ENCODE data around the gene TSPAN15.

TSPAN15 gene

DNA sequence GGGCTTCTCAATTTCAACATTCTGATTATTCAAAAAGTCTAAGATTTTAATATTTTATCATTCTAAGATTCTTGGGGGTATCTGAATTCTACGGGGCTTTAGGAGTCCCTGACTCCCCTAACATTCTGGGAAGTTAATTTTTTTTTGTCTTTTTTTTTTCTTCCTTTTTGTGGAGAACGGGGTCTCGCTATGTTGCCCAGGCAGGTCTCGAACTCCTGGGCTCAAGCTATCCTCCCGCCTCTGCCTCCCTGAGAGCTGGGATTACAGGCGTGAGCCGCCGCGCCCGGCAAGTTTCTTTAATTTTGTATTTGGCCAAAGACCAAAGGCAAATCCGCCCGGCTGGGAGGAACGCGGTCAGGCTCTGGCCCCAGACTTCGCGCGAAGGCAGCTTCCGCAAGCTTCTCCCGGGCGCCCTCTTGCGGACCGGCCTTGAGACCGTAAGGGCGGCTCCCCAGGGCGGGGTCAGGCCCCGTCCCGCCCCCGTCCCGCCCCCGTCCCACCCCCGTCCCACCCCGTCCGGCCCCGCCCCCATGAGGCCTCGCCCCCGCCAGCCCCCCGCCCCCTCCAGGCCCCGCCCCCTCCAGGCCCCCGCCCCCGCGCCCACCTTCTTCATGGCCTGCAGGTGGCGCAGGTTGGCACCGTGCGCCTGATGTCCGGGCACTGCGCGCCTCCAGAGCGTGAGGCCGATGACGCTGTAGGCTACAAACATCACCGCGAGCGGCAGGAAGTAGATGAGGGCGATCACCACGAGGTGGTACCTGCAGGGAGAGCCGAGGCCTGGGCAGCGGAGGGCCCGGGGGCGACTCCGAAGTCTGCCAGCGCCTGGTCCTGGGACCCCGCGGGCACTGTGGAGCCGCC, 42.7 kb upstream of the TSPAN15 start:
- no peak for TF ChIP-seq EZH2 (IDR thresholded peaks at IDR 0.05; ENCODE audit: borderline replicate concordance, low read depth, low read length, severe bottlenecking)
- TF ChIP-seq, protein P1, sequence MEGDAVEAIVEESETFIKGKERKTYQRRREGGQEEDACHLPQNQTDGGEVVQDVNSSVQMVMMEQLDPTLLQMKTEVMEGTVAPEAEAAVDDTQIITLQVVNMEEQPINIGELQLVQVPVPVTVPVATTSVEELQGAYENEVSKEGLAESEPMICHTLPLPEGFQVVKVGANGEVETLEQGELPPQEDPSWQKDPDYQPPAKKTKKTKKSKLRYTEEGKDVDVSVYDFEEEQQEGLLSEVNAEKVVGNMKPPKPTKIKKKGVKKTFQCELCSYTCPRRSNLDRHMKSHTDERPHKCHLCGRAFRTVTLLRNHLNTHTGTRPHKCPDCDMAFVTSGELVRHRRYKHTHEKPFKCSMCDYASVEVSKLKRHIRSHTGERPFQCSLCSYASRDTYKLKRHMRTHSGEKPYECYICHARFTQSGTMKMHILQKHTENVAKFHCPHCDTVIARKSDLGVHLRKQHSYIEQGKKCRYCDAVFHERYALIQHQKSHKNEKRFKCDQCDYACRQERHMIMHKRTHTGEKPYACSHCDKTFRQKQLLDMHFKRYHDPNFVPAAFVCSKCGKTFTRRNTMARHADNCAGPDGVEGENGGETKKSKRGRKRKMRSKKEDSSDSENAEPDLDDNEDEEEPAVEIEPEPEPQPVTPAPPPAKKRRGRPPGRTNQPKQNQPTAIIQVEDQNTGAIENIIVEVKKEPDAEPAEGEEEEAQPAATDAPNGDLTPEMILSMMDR (IDR thresholded peaks at IDR 0.05; ENCODE audit: borderline replicate concordance, extremely low read depth, low read length, poor library complexity, severe bottlenecking): peak; percentile 34
- H3K4me3 ChIP-seq (ENCODE audit: low read depth in 1 of 2, low read length in 2 of 2): no peak overlapping the region
- H3K9me3 ChIP-seq (ENCODE audit: insufficient read depth, low read length, severe bottlenecking): no peaks in the 10 kb centered on the region
- H3K36me3 ChIP-seq (ENCODE audit: insufficient read depth, low read length): no peaks in the 10 kb centered on the region
- H3K27me3 ChIP-seq (ENCODE audit: insufficient read depth, low read length, poor library complexity): no peaks in the 10 kb centered on the region
- H4K20me1 ChIP-seq (ENCODE audit: insufficient read depth, low read length): no peaks in the 10 kb centered on the region
- H3K27ac ChIP-seq (ENCODE audit: low read length): no peak overlapping the region
- no peaks in the 10 kb centered on the region for H3K4me1 ChIP-seq (ENCODE audit: insufficient read depth, low read length)
- H2AFZ ChIP-seq (ENCODE audit: low read depth, low read length): no peak overlapping the region
- H3K9ac ChIP-seq (ENCODE audit: low read depth, low read length): no peak overlapping the region
- H3K4me2 ChIP-seq (ENCODE audit: insufficient read depth, low read length): no peak overlapping the region
- DNase-seq: peak; percentile 73
- no peaks in the 10 kb centered on the region for H3K79me2 ChIP-seq (ENCODE audit: insufficient read depth, low read length)
- peak; percentile 75 for ATAC-seq (ENCODE audit: insufficient read depth, low read depth)

DNA sequence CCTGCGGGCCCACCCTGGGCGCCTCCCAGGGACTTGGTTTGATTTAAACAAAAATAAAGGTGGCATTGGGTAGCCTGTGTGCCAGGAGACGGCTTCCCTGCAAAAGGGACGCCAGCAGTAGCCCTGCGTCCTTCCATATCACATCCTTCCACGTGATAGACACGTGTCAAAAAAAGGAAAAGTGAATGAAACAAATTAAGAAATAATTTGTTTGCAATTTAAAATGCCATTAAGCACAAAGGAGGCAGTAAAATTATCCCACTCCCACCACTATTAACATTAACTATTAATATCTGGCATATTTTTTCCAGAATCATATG, 42.1 kb upstream of the TSPAN15 start:
- Histone ChIP-seq H3K79me2 (ENCODE audit: insufficient read depth, low read length) (no peaks in the 10 kb centered on the region), H3K27ac (ENCODE audit: low read length) (no peak overlapping the region), H3K4me3 (ENCODE audit: low read depth in 1 of 2, low read length in 2 of 2) (no peak overlapping the region), H3K9me3 (ENCODE audit: insufficient read depth, low read length, severe bottlenecking) (no peaks in the 10 kb centered on the region), H3K9ac (ENCODE audit: low read depth, low read length) (no peak overlapping the region), H2AFZ (ENCODE audit: low read depth, low read length) (no peak overlapping the region), H3K4me2 (ENCODE audit: insufficient read depth, low read length) (no peak overlapping the region), H4K20me1 (ENCODE audit: insufficient read depth, low read length) (no peaks in the 10 kb centered on the region), H3K27me3 (ENCODE audit: insufficient read depth, low read length, poor library complexity) (no peaks in the 10 kb centered on the region), H3K4me1 (ENCODE audit: insufficient read depth, low read length) (no peaks in the 10 kb centered on the region), H3K36me3 (ENCODE audit: insufficient read depth, low read length) (no peaks in the 10 kb centered on the region)
- no peak for TF ChIP-seq EZH2 (IDR thresholded peaks at IDR 0.05; ENCODE audit: borderline replicate concordance, low read depth, low read length, severe bottlenecking)
- TF ChIP-seq, protein P1 (IDR thresholded peaks at IDR 0.05; ENCODE audit: borderline replicate concordance, extremely low read depth, low read length, poor library complexity, severe bottlenecking): no peak
- no peak for DNase-seq
- no peak for ATAC-seq (ENCODE audit: insufficient read depth, low read depth)

DNA sequence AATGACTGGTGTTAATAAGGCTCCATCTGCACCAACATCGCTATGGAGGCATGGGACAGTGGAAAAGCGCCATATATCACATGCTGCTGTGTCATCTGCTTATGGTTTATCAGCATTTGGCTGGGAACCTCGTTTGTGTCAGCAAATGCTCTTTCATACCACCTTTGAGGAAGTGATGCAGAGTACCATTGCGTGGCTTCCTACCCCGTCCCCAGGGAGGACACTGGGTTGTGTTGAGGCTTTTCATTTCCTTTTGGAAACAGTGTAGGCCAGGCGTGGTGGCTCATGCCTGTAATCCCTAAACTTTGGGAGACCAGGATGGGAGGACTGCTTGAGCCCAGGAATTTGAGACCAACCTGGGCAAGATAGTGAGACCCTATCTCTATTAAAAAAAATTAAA, 41.3 kb upstream of the TSPAN15 start:
- Histone ChIP-seq H3K79me2 (ENCODE audit: insufficient read depth, low read length) (no peaks in the 10 kb centered on the region), H3K27ac (ENCODE audit: low read length) (no peak overlapping the region), H3K4me1 (ENCODE audit: insufficient read depth, low read length) (no peaks in the 10 kb centered on the region), H3K36me3 (ENCODE audit: insufficient read depth, low read length) (no peaks in the 10 kb centered on the region), H3K9ac (ENCODE audit: low read depth, low read length) (no peak overlapping the region), H4K20me1 (ENCODE audit: insufficient read depth, low read length) (no peaks in the 10 kb centered on the region), H3K4me2 (ENCODE audit: insufficient read depth, low read length) (no peak overlapping the region), H3K9me3 (ENCODE audit: insufficient read depth, low read length, severe bottlenecking) (no peaks in the 10 kb centered on the region), H2AFZ (ENCODE audit: low read depth, low read length) (no peak overlapping the region), H3K4me3 (ENCODE audit: low read depth in 1 of 2, low read length in 2 of 2) (no peak overlapping the region), H3K27me3 (ENCODE audit: insufficient read depth, low read length, poor library complexity) (no peaks in the 10 kb centered on the region)
- TF ChIP-seq, protein P1 (IDR thresholded peaks at IDR 0.05; ENCODE audit: borderline replicate concordance, extremely low read depth, low read length, poor library complexity, severe bottlenecking): no peak
- TF ChIP-seq EZH2 (IDR thresholded peaks at IDR 0.05; ENCODE audit: borderline replicate concordance, low read depth, low read length, severe bottlenecking): no peak
- DNase-seq: peak; percentile 20
- ATAC-seq (ENCODE audit: insufficient read depth, low read depth): no peak

All from DND-41 (cell line).